Astrocyte of the hippocampus (primary cell): ENCODE results near the gene RALGPS2.
A peak's percentile ranks its signal among the peaks of the same experiment; 100 is the strongest.
"Not testable (repeated sequence)": the region's sequence is repeated elsewhere in the genome, so short reads cannot be mapped to it uniquely, and the experiment has no call there.

Experiments used
- DNase-seq: peaks from one replicate; pipeline ENCODE4 v3.0.0; 2011; ENCODE audit warnings: low read depth, low spot score

Gene RALGPS2

GRCh38 chr1:178725466-178726086 lies 532 bp downstream of the RALGPS2 start:
- peak; percentile 74 for DNase-seq

- DNase-seq, result peak; percentile 80
Observed at GRCh38 chr1:178726087-178726517, 1.1 kb downstream of the RALGPS2 start.

GRCh38 chr1:178726545-178726944 lies 1.5 kb downstream of the RALGPS2 start:
- DNase-seq, result no peak

- no peak for DNase-seq
Observed at GRCh38 chr1:178727014-178727895, 2.2 kb downstream of the RALGPS2 start.

- no peak for DNase-seq
Observed at GRCh38 chr1:178733972-178734371, 8.9 kb downstream of the RALGPS2 start.

- DNase-seq, result no peak
Observed at GRCh38 chr1:178738780-178739179, 13.7 kb downstream of the RALGPS2 start.

GRCh38 chr1:178739285-178740045 lies 14.4 kb downstream of the RALGPS2 start:
- DNase-seq, result peak; percentile 43

- DNase-seq, result no peak
Observed at GRCh38 chr1:178740491-178740890, 15.4 kb downstream of the RALGPS2 start.

GRCh38 chr1:178740924-178741323 lies 15.9 kb downstream of the RALGPS2 start:
- no peak for DNase-seq

GRCh38 chr1:178743801-178744200 lies 18.8 kb downstream of the RALGPS2 start:
- DNase-seq, result no peak

GRCh38 chr1:178745260-178745659 lies 20.2 kb downstream of the RALGPS2 start:
- no peak for DNase-seq

GRCh38 chr1:178746345-178746744 lies 21.3 kb downstream of the RALGPS2 start:
- no peak for DNase-seq

- not testable (repeated sequence) for DNase-seq
Observed at GRCh38 chr1:178747361-178747760, 22.3 kb downstream of the RALGPS2 start.

GRCh38 chr1:178749581-178750166 lies 24.6 kb downstream of the RALGPS2 start:
- DNase-seq, result no peak

GRCh38 chr1:178751046-178751445 lies 26.0 kb downstream of the RALGPS2 start:
- no peak for DNase-seq

GRCh38 chr1:178752891-178753290 lies 27.8 kb downstream of the RALGPS2 start:
- no peak for DNase-seq

GRCh38 chr1:178754655-178755256 lies 29.7 kb downstream of the RALGPS2 start:
- DNase-seq, result not testable (repeated sequence)

- DNase-seq, result peak; percentile 11
Observed at GRCh38 chr1:178768423-178768822, 43.4 kb downstream of the RALGPS2 start.

- no peak for DNase-seq
Observed at GRCh38 chr1:178772952-178773351, 47.9 kb downstream of the RALGPS2 start.

GRCh38 chr1:178774263-178774662 lies 49.2 kb downstream of the RALGPS2 start:
- peak; percentile 31 for DNase-seq

- DNase-seq, result no peak
Observed at GRCh38 chr1:178776553-178776952, 51.5 kb downstream of the RALGPS2 start.
